HL-60 (cell line): Measurements from ENCODE around the gene DTHD1.

Experiments
- CTCF ChIP-seq: IDR thresholded peaks from one replicate; pipeline ENCODE4 v1.5.1; 2011; ENCODE audit warnings: low read length, control low read depth, inconsistent platforms; ENCODE audit not compliant: insufficient read depth
- GABPA ChIP-seq: IDR thresholded peaks from 2 replicates; pipeline ENCODE4 v1.6.1; 2012; ENCODE audit warnings: low read depth
- POLR2AphosphoS5 ChIP-seq: IDR thresholded peaks from 2 replicates; pipeline ENCODE4 v1.6.1; 2012; ENCODE audit warnings: low read depth
- REST ChIP-seq: IDR thresholded peaks from 2 replicates; pipeline ENCODE4 v1.6.1; 2012; ENCODE audit warnings: low read depth; ENCODE audit not compliant: insufficient replicate concordance
- SPI1 ChIP-seq: IDR thresholded peaks from 2 replicates; pipeline ENCODE4 v1.6.1; 2012; ENCODE audit warnings: low read depth, mild to moderate bottlenecking, borderline replicate concordance

- TF ChIP-seq GABPA (no peak), POLR2AphosphoS5 (no peak), REST (no peak), CTCF (no peak), SPI1 (no peak)
These were observed 861 bp upstream of the DTHD1 start for GRCh38 chr4:36280555-36280954.
